Measurements from ENCODE around the gene PSMB4.
"Not testable (repeated sequence)": the region's sequence is repeated elsewhere in the genome, so short reads cannot be mapped to it uniquely, and the experiment has no call there.

PSMB4 gene

GRCh38 chr1:151390221-151391078 is 8.9 kb upstream of the PSMB4 start:
- DNase-seq = not testable (repeated sequence)

DNA sequence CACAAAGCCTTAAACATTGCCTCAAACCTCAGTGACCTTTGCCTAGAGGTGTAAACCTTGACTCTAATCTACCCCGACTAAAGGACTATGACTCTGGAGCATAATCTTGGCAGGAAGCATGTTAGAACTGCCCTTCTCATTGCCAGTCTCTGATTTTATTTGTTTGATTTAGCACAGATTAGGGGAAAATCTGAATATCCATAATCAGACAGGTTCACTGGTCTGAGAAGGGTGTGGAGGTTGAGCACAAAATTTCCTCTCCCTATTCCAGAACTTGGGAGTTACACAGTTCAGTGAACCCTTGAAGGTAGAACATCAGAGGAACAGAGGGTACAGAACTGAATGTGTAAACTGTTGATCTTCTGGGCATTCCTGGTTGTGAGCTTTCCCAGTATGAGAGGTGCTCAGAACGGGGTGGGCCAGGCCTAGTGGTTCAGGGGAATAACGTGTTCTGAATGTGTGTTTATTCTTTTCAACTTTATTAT is 8.3 kb upstream of the PSMB4 start:
- DNase-seq = no peak

DNA sequence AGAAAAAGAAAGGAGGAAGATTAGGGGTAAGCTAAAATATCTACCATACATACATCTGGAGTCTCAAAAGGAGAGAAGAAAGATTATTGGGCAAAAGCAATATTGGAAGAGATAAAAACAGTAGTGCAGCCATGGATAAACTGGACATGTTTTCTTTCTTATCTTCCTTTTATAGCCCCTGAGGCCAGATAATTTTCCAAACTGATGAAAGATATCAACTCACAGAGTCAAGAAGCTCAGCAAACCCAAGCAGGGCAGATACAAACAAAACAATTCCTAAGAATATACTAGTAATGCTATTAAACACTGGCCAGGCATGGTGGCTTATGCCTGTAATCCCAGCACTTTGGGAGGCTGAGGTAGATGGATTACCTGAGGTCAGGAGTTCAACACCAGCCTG is 5.8 kb upstream of the PSMB4 start:
- no peak for DNase-seq

GRCh38 chr1:151396265-151396664 is 3.1 kb upstream of the PSMB4 start:
- not testable (repeated sequence) for DNase-seq

GRCh38 chr1:151401125-151401788 is 1.9 kb downstream of the PSMB4 start:
- DNase-seq = no peak

DNA sequence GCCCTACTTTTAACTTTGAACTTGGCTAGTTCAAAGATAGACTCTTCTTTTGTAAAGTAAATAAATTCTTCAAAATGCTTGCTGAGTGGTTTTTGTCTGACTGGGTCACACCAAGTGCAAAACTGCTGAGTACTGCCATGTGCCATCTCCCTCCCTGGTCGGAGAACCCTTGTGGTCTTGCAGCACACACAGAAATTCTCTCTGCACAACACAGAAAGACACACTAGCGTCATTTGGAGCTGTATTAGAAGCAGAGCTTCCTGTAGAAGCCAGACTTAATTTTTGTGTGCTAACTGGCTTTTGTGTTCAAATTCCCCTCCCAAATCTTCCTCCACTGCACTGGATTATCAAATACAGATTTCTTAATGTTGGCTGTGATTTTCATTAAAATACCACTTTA is 2.5 kb downstream of the PSMB4 start:
- no peak for DNase-seq

GRCh38 chr1:151402764-151403163 is 3.4 kb downstream of the PSMB4 start:
- DNase-seq = no peak

DNA sequence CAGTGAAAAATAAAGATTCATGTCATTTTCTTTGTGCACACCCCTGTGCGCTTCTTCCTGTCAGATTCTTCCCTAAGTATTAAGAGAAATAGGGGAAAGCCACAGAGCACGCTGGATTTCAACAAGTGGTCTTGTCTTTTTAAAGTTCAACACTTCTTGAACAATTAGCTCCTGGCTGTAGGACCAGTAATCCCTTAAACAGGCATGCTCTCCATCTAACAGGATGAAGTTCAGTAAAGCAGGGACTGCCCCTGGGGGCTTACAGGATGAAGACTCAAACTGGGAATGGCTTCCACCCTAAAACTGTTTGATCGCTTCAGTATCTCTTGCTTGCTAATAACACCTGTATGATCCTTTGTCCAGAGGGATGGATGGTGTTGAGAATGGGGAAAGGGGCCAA is 4.2 kb downstream of the PSMB4 start:
- DNase-seq = no peak

- DNase-seq = no peak
Observed at GRCh38 chr1:151405187-151405951, 6.0 kb downstream of the PSMB4 start.

- DNase-seq = no peak
Observed at GRCh38 chr1:151406176-151406575, 6.8 kb downstream of the PSMB4 start.

DNA sequence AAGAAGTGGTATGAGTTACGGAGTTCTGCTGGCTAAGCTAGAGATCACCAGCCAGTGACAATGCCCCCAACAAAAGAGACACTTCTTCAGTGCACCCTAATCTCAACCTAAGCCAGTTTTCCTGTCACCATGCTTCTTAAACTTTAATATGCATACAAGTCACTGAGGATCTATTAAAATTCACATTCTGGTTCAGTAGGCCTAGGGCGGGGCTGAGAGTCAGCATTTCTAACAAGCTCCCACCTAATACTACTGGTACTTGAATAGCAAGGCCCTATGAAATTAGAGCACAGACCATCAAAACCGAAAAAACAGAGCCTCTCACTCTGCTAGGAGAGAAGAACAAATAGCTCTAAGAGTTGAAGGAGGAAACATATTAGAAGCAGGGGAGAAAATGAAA is 7.9 kb downstream of the PSMB4 start:
- DNase-seq = no peak

GRCh38 chr1:151408891-151409290 is 9.5 kb downstream of the PSMB4 start:
- no peak for DNase-seq

GRCh38 chr1:151411884-151412283 is 12.5 kb downstream of the PSMB4 start:
- DNase-seq = no peak

DNA sequence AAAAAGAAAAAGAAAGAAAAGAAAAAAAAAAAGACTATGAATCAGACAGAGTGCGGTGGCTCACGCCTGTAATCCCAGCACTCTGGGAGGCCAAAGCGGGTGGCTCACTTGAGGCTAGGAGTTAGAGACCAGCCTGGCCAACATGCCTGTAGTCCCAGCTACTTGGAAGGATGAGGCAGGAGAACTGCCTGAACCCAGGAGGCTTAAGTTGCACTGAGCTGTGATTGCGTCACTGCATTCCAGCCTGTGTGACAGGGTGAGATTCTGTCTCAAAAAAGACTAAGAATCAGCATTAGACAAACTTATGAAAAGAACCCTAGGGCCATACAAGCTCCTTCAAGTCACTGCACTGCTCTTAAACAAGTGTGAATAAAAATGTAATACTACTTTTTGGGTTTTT is 16.9 kb downstream of the PSMB4 start:
- no peak for DNase-seq

DNA sequence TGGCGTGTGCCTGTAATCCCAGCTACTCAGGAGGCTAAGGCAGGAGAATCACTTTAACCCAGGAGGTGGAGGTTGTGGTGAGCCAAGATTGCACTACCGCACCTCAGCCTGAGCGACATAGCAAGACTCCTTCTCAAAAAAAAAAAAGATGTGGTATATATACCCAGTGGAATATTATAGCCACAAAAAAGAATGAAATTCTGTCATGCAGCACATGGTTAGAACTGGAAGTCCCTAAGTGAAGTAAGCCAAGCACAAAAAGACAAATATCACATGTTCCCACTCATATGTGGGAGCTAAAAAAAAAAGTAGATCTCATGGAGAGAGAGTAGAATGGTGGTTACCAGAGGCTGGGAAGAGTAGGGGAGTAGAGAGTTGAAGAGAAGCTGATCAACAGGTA is 18.7 kb downstream of the PSMB4 start:
- DNase-seq = no peak

GRCh38 chr1:151419819-151420218 is 20.4 kb downstream of the PSMB4 start:
- no peak for DNase-seq

- no peak for DNase-seq
Observed at GRCh38 chr1:151425103-151425502, 25.7 kb downstream of the PSMB4 start.

- no peak for DNase-seq
Observed at GRCh38 chr1:151428068-151428467, 28.7 kb downstream of the PSMB4 start.

DNA sequence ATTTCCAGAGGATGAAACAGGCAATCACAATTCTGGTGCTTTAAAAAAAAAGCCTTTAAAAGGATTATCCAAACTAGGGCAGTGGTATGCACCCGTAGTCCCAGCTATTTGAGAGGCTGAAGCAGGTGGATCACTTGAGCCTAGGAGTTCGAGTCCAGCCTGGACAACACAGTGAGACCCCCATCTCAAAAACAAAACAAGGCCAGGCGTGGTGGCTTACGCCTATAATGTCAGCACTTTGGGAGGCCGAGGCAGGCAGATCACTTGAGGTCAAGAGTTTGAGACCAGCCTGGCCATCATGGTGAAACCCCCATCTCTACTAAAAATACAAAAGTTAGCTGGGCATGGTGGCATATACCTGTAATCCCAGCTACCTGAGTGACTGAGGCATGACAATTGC is 34.5 kb downstream of the PSMB4 start:
- DNase-seq = not testable (repeated sequence)

- no peak for DNase-seq
Observed at GRCh38 chr1:151435174-151435573, 35.8 kb downstream of the PSMB4 start.

GRCh38 chr1:151436985-151437384 is 37.6 kb downstream of the PSMB4 start:
- no peak for DNase-seq

DNA sequence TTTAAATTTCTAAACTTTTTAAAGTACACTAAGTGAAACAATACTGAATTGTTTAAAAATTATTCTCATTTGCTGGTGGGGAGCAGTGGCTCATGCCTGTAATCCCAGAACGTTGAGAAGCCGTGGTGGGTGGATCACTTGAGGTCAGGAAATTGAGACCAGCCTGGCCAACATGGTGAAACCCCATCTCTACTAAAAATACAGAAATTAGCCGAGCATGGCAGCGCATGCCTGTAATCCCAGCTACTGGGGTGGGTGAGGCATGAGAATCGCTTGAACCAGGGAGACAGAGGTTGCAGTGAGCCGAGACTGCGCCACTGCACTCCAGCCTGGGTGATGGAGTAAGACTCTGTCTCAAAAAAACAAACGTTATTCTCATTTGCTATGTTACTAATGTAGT is 38.0 kb downstream of the PSMB4 start:
- DNase-seq = not testable (repeated sequence)

Data from T1000 (cell line).